HepG2 (cell line): Measurements from ENCODE around the gene PSD. TPM values are rescaled to one million over a fixed set of nuclear protein-coding genes. Genes with fewer than 3 reads are reported as not detected.
A peak's percentile ranks its signal among the peaks of the same experiment; 100 is the strongest.

ENCODE experiments used
- ATAC-seq: fragments of 200-7000 bp; cut with Tn5 transposase; 3 replicates; pipeline ENCODE4 v1.9.1; 2020; ENCODE audit warnings: mild to moderate bottlenecking, moderate library complexity
- Bru-seq: library from RNA; stranded (reverse); fragments of 400-500 nt; gene quantifications from one replicate; lab custom pipeline; 2021; lab: Mats Ljungman, UMichigan
- BruChase-seq, 2 experiments: library from RNA; stranded (reverse); fragments of 400-500 nt; gene quantifications; one replicate each; lab custom pipeline; 2021; lab: Mats Ljungman, UMichigan
- BruUV-seq: library from RNA; stranded (reverse); fragments of 400-500 nt; replicated peaks from 2 replicates; lab custom pipeline; 2021; lab: Mats Ljungman, UMichigan
- CTCF ChIA-PET: fragments of 300-600 bp; formaldehyde crosslinking; extraction: SDS; loops from one replicate; lab custom pipeline; 2021; ENCODE audit warnings: low total read pairs, inconsistent platforms, low intra/inter-chr PET ratio; lab: Yijun Ruan, JAX
- POLR2A ChIA-PET: fragments of 350-600 bp; sonication (Branson Sonifier 250); formaldehyde crosslinking; loops from one replicate; lab custom pipeline; 2020; ENCODE audit warnings: antibody characterized with exemption, inconsistent platforms; lab: Yijun Ruan, JAX
- DNase-seq: peaks from one replicate; pipeline ENCODE4 v3.0.0-alpha.2; 2015; ENCODE audit warnings: low spot score
- FAIRE-seq: peaks from 3 replicates; lab custom pipeline; 2011; peaks lifted over from hg19 to GRCh38; lab: Jason Lieb, UNC
- H2AFZ ChIP-seq: one replicate; pipeline ENCODE4 v1.6.1; 2011; ENCODE audit warnings: low read length, inconsistent platforms
- H3K27ac ChIP-seq: fragments of 300-600 bp; 3 replicates; pipeline ENCODE4 v1.8.0; 2011; ENCODE audit warnings: mixed run types, mild to moderate bottlenecking, mixed read lengths, low read length, inconsistent platforms; ENCODE audit not compliant: insufficient read depth; ENCODE audit errors: extremely low read length
- H3K27me3 ChIP-seq, 2 experiments: fragments of 200-600 bp in 1 of 2; 2 replicates in 1 of 2; 3 replicates in 1 of 2; pipeline versions ENCODE4 v1.6.0 to v1.8.0; 2011; ENCODE audit warnings: low read length in 2 of 2, mild to moderate bottlenecking in 2 of 2, moderate library complexity in 2 of 2, inconsistent platforms in 1 of 2; ENCODE audit not compliant: insufficient read depth in 2 of 2, control insufficient read depth in 1 of 2
- H3K36me3 ChIP-seq, 2 experiments: fragments of 200-600 bp in 1 of 2; replicated peaks in 1 of 2; 2 replicates in 1 of 2; 3 replicates in 1 of 2; pipeline versions ENCODE4 v1.5.1 to v1.8.0; 2011; ENCODE audit warnings: low read length in 2 of 2, inconsistent platforms in 1 of 2; ENCODE audit not compliant: insufficient read depth in 2 of 2, control insufficient read depth in 1 of 2
- H3K4me1 ChIP-seq: 2 replicates; pipeline ENCODE4 v1.5.1; 2012; ENCODE audit warnings: low read length, inconsistent platforms; ENCODE audit not compliant: insufficient read depth
- H3K4me2 ChIP-seq: 2 replicates; pipeline ENCODE4 v1.6.0; 2011; ENCODE audit warnings: low read depth, low read length, inconsistent platforms
- H3K4me3 ChIP-seq, 3 experiments: fragments of 200-600 bp in 1 of 3; sonication (generic), shearing (Covaris generic) in 1 of 3; replicated peaks in 1 of 3; 2 replicates each; pipeline ENCODE4 v1.5.1; 2011 to 2016; ENCODE audit warnings: low read length in 3 of 3, inconsistent platforms in 2 of 3, low read depth in 2 of 3, mild to moderate bottlenecking in 2 of 3, control low read depth in 1 of 3, mixed read lengths in 1 of 3; ENCODE audit not compliant: insufficient read depth in 1 of 3
- H3K79me2 ChIP-seq: one replicate; pipeline ENCODE4 v1.6.1; 2011; ENCODE audit warnings: low read length, inconsistent platforms; ENCODE audit not compliant: insufficient read depth
- H3K9ac ChIP-seq: 2 replicates; pipeline ENCODE4 v1.6.0; 2011; ENCODE audit warnings: mild to moderate bottlenecking, low read depth, low read length, inconsistent platforms; ENCODE audit not compliant: insufficient read depth
- H3K9me3 ChIP-seq: 2 replicates; pipeline ENCODE4 v1.5.1; 2012; ENCODE audit warnings: mild to moderate bottlenecking, low read length
- H4K20me1 ChIP-seq: 2 replicates; pipeline ENCODE4 v1.6.0; 2011; ENCODE audit warnings: inconsistent platforms, mild to moderate bottlenecking, low read length, moderate library complexity; ENCODE audit not compliant: insufficient read depth
- CAMTA2 ChIP-seq: sonication (generic); formaldehyde crosslinking; IDR thresholded peaks from 2 replicates; pipeline ENCODE4 v1.4.0; 2020; ENCODE audit warnings: mild to moderate bottlenecking, missing genetic modification reagents, borderline replicate concordance
- EZH2 ChIP-seq: conservative IDR thresholded peaks from 2 replicates; pipeline ENCODE4 v1.6.1; 2012; ENCODE audit warnings: mild to moderate bottlenecking, low read depth, low read length, moderate library complexity
- PREB ChIP-seq: sonication (generic); formaldehyde crosslinking; IDR thresholded peaks from 2 replicates; pipeline ENCODE4 v1.4.0; 2020; ENCODE audit warnings: missing genetic modification reagents
- ZNF235 ChIP-seq: sonication (generic); formaldehyde crosslinking; IDR thresholded peaks from 2 replicates; pipeline ENCODE4 v1.8.1; 2023; ENCODE audit warnings: mild to moderate bottlenecking, missing genetic modification reagents, borderline replicate concordance
- ZNF501 ChIP-seq: sonication (generic); formaldehyde crosslinking; IDR thresholded peaks from 2 replicates; pipeline ENCODE4 v1.5.1; 2020; ENCODE audit warnings: mild to moderate bottlenecking, moderate library complexity, missing genetic modification reagents
- ZSCAN25 ChIP-seq: sonication (generic); formaldehyde crosslinking; IDR thresholded peaks from 2 replicates; pipeline ENCODE4 v1.8.0; 2022; ENCODE audit warnings: mild to moderate bottlenecking, missing genetic modification reagents
- WGBS: methylation state at CpG from one replicate; pipeline ENCODE4 v1.1.6; 2017; ENCODE audit warnings: low lambda C conversion rate; 5-methylcytosine and 5-hydroxymethylcytosine counted together
- in situ Hi-C: cut with HindIII; loops from 2 replicates; pipeline ENCODE4 v1.10.0; 2017; ENCODE audit warnings: low pct_unique_long_range_greater_than_20kb; ENCODE audit not compliant: extremely low pct_ligation_motif_present
- intact Hi-C: fragments of 100-400 bp; cut with micrococcal nuclease; formaldehyde crosslinking; loops from one replicate; pipeline ENCODE4 v1.10.0; 2022; ENCODE audit not compliant: unreplicated experiment
- long read RNA-seq, 2 experiments: library from RNA in 1 of 2; library from polyadenylated mRNA in 1 of 2; stranded (forward) in 1 of 2; unstranded in 1 of 2; transcript quantifications; one replicate each; pipeline ENCODE4 v2.0.0, GENCODE V29; 2019 to 2022
- polyA minus RNA-seq, 3 experiments: library from RNA; depleted of rRNA, polyadenylated mRNA; stranded (reverse); fragments of >200 nt; gene quantifications; 2 replicates each; pipeline ENCODE4 v1.2.3, GENCODE V29; 2011; ENCODE audit warnings: low replicate concordance in 1 of 3
- polyA plus RNA-seq, 8 experiments: library from polyadenylated mRNA; depleted of rRNA in 3 of 8; stranded (reverse) in 7 of 8; unstranded in 1 of 8; fragments of >200 nt; fragmentation: Illumina TruSeq in 4 of 8; extraction: Trizol in 4 of 8; gene quantifications; 2 replicates each; pipeline versions ENCODE4 v1.2.1 to v1.2.3, GENCODE V29; 2011 to 2016; ENCODE audit warnings: low read depth in 4 of 8, missing spikeins in 1 of 8, mixed read lengths in 1 of 8; ENCODE audit not compliant: insufficient read depth in 1 of 8
- total RNA-seq, 5 experiments: library from RNA; depleted of rRNA; stranded (reverse); fragments of >200 nt; fragmentation: Illumina TruSeq; extraction: Trizol; gene quantifications; 2 replicates each; pipeline ENCODE4 v1.2.3, GENCODE V29; 2016; ENCODE audit warnings: low read depth in 1 of 5
- TF ChIP-seq, protein P1 (sequence below): sonication (generic); formaldehyde crosslinking; IDR thresholded peaks from 2 replicates; pipeline ENCODE4 v1.5.1; 2020; ENCODE audit warnings: mild to moderate bottlenecking, missing genetic modification reagents, moderate library complexity

Gene PSD
- total RNA-seq (2016; rRNA removed; fragmentation: Illumina TruSeq; extraction: Trizol), result 0.11 and 0.35 TPM in 2 replicates
- total RNA-seq (2016; cell fraction: cytosol; rRNA removed; fragmentation: Illumina TruSeq; extraction: Trizol; ENCODE audit: low read depth), result 0.18 TPM in 1 of 2 replicates, not detected in the other
- 0.21 and 0.65 TPM in 2 replicates for total RNA-seq (2016; cell fraction: insoluble cytoplasmic fraction; rRNA removed; fragmentation: Illumina TruSeq; extraction: Trizol)
- total RNA-seq (2016; cell fraction: membrane; rRNA removed; fragmentation: Illumina TruSeq; extraction: Trizol), result 0.34 and 0.62 TPM in 2 replicates
- total RNA-seq (2016; cell fraction: nucleus; rRNA removed; fragmentation: Illumina TruSeq; extraction: Trizol), result 0.34 and 0.75 TPM in 2 replicates
- 0.58 and 0.59 TPM in 2 replicates for polyA plus RNA-seq (2011; rRNA removed)
- 0.10 and 0.36 TPM in 2 replicates for polyA plus RNA-seq (2011; cell fraction: cytosol; rRNA removed)
- 3.4 and 4.7 TPM in 2 replicates for polyA plus RNA-seq (2011; cell fraction: nucleus; rRNA removed)
- 1.1 and 1.5 TPM in 2 replicates for polyA plus RNA-seq (2012)
- 0.15 and 0.31 TPM in 2 replicates for polyA plus RNA-seq (2016; cell fraction: cytosol; fragmentation: Illumina TruSeq; extraction: Trizol; ENCODE audit: low read depth)
- polyA plus RNA-seq (2016; cell fraction: insoluble cytoplasmic fraction; fragmentation: Illumina TruSeq; extraction: Trizol; ENCODE audit: low read depth), result 0.29 and 0.33 TPM in 2 replicates
- polyA plus RNA-seq (2016; cell fraction: membrane; fragmentation: Illumina TruSeq; extraction: Trizol; ENCODE audit: low read depth), result 0.44 and 0.48 TPM in 2 replicates
- 0.94 and 0.97 TPM in 2 replicates for polyA plus RNA-seq (2016; cell fraction: nucleus; fragmentation: Illumina TruSeq; extraction: Trizol; ENCODE audit: insufficient read depth, low read depth)
- polyA minus RNA-seq (2011; rRNA and poly(A)+ RNA removed; ENCODE audit: low replicate concordance), result 0.47 and 0.96 TPM in 2 replicates
- polyA minus RNA-seq (2011; cell fraction: cytosol; rRNA and poly(A)+ RNA removed), result 0.44 TPM in 1 of 2 replicates, not detected in the other
- polyA minus RNA-seq (2011; cell fraction: nucleus; rRNA and poly(A)+ RNA removed), result 0.87 and 1.2 TPM in 2 replicates
- percentile 21 among the genes with signal in this experiment for Bru-seq, nascent RNA
- percentile 21 among the genes with signal in this experiment for BruChase-seq, experiment 1, labeled RNA remaining after a 6-hour chase
- BruChase-seq, experiment 2, labeled RNA remaining after a 2-hour chase, result percentile 19 among the genes with signal in this experiment
- long read RNA-seq, experiment 1, result 0 reads
- long read RNA-seq, experiment 2, partial matches to known transcripts, result 0 of 2 reads
- long read RNA-seq, experiment 2, other reads (novel, unspliced or antisense), result 2 of 2 reads

GRCh38 chr10:102418622-102419268 lies at the start of gene PSD:
PSD (minus strand) TSS chr10:102418785; CDS start chr10:102417038, 1,747 bp downstream.
- Histone ChIP-seq H2AFZ (no peak within 1 kb of the TSS), H3K9me3 (no peaks in the 10 kb centered on the region), H3K4me2 (peak within 1 kb of the TSS; percentile 98), H4K20me1 (no peaks in the 10 kb centered on the region), H3K27me3 (peaks cover 4 to 25% of the 10 kb centered on the region in 2 experiments; a peak in 3 of 5 replicates), H3K4me3 (peak within 1 kb of the TSS; percentile 79 to 97 (median 84)), H3K9ac (no peak within 1 kb of the TSS), H3K27ac (no peak within 1 kb of the TSS), H3K4me1 (peaks cover 36% of the 10 kb centered on the region), H3K36me3 (peaks cover 0 to 7% of the 10 kb centered on the region in 2 experiments; a peak in 2 of 5 replicates), H3K79me2 (no peaks in the 10 kb centered on the region)
- in situ Hi-C loops (no loop called here), intact Hi-C loops (no loop called here)
- BruUV-seq, result no TSS peak
- ChIA-PET POLR2A (interaction anchor here (0.9 to 1.2 kb wide), 2 partner anchors 16 to 43 kb away, joined by 3 read pairs; no protein-coding TSS in a partner anchor), CTCF (no interaction called here)
- ATAC-seq (no peak), FAIRE-seq (no peak)
- TF ChIP-seq ZNF235 (CRISPR knock-in tag) (0 out of 2 replicates have a peak, but pooled peaks have one; percentile 8), EZH2 (no peak), ZNF501 (0 out of 2 replicates have a peak, but pooled peaks have one; percentile 2), PREB (no peak), ZSCAN25 (peak; percentile 91), CAMTA2 (CRISPR knock-in tag) (0 out of 2 replicates have a peak, but pooled peaks have one; percentile 45)
- TF ChIP-seq, protein P1, sequence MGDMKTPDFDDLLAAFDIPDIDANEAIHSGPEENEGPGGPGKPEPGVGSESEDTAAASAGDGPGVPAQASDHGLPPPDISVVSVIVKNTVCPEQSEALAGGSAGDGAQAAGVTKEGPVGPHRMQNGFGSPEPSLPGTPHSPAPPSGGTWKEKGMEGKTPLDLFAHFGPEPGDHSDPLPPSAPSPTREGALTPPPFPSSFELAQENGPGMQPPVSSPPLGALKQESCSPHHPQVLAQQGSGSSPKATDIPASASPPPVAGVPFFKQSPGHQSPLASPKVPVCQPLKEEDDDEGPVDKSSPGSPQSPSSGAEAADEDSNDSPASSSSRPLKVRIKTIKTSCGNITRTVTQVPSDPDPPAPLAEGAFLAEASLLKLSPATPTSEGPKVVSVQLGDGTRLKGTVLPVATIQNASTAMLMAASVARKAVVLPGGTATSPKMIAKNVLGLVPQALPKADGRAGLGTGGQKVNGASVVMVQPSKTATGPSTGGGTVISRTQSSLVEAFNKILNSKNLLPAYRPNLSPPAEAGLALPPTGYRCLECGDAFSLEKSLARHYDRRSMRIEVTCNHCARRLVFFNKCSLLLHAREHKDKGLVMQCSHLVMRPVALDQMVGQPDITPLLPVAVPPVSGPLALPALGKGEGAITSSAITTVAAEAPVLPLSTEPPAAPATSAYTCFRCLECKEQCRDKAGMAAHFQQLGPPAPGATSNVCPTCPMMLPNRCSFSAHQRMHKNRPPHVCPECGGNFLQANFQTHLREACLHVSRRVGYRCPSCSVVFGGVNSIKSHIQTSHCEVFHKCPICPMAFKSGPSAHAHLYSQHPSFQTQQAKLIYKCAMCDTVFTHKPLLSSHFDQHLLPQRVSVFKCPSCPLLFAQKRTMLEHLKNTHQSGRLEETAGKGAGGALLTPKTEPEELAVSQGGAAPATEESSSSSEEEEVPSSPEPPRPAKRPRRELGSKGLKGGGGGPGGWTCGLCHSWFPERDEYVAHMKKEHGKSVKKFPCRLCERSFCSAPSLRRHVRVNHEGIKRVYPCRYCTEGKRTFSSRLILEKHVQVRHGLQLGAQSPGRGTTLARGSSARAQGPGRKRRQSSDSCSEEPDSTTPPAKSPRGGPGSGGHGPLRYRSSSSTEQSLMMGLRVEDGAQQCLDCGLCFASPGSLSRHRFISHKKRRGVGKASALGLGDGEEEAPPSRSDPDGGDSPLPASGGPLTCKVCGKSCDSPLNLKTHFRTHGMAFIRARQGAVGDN (CRISPR knock-in tag), result peak; percentile 51; the same call in 1 of the 2 replicates
- TF ChIP-seq, all 625 proteins: peak for 5
- WGBS, result 7% methylated on average over 16 of the region's 45 CpGs
- no peak for DNase-seq
